ENCODE results near the gene TMPRSS7. TPM values are rescaled to one million over a fixed set of nuclear protein-coding genes. Genes with fewer than 3 reads are reported as not detected.

Gene TMPRSS7
- total RNA-seq, 1 experiment from 2014 or later, result not detected

GRCh38 chr3:112115161-112115739 is 80.7 kb downstream of the TMPRSS7 start:
- intact Hi-C loops (cut with micrococcal nuclease), result no loop called here
- Mint-ChIP-seq H3K36me3 (ENCODE audit: insufficient read depth, unreplicated experiment) (peaks cover 41% of the 10 kb centered on the region), H3K4me1 (ENCODE audit: insufficient read depth, unreplicated experiment) (peaks cover 5% of the 10 kb centered on the region), H3K27me3 (ENCODE audit: insufficient read depth, unreplicated experiment) (no peaks in the 10 kb centered on the region), H3K9me3 (ENCODE audit: unreplicated experiment) (no peaks in the 10 kb centered on the region), H3K27ac (ENCODE audit: low read depth, unreplicated experiment) (no peak overlapping the region), H3K4me3 (ENCODE audit: unreplicated experiment) (no peak overlapping the region)
- ChIA-PET POLR2A (no interaction called here), CTCF (interaction anchor here (0.5 to 5.0 kb wide), 6 partner anchors 8 to 526 kb away, joined by 3 to 23 read pairs (median 3); partner anchors contain the start of genes CCDC80 and SLC9C1)
- no peak for DNase-seq (ENCODE audit: unreplicated experiment)
- no peak for TF ChIP-seq CTCF (IDR thresholded peaks at IDR 0.05; ENCODE audit: unreplicated experiment)
- no TSS peak for BruUV-seq (replicated peaks)

GRCh38 chr3:112115806-112116383 is 81.4 kb downstream of the TMPRSS7 start:
- no TSS peak for BruUV-seq (replicated peaks)
- H3K4me1 Mint-ChIP-seq (ENCODE audit: insufficient read depth, unreplicated experiment), result peaks cover 5% of the 10 kb centered on the region

GRCh38 chr3:112116748-112117186 is 82.2 kb downstream of the TMPRSS7 start:
- Mint-ChIP-seq H3K4me3 (ENCODE audit: unreplicated experiment) (no peak overlapping the region), H3K4me1 (ENCODE audit: insufficient read depth, unreplicated experiment) (peaks cover 2% of the 10 kb centered on the region), H3K36me3 (ENCODE audit: insufficient read depth, unreplicated experiment) (peaks cover 41% of the 10 kb centered on the region), H3K27ac (ENCODE audit: low read depth, unreplicated experiment) (no peak overlapping the region), H3K27me3 (ENCODE audit: insufficient read depth, unreplicated experiment) (no peaks in the 10 kb centered on the region), H3K9me3 (ENCODE audit: unreplicated experiment) (no peaks in the 10 kb centered on the region)
- POLR2A ChIA-PET, result interaction anchor here (1.5 kb wide), 1 partner anchor 16 kb away, joined by 4 read pairs; the partner anchor contains the start of gene GCSAM
- DNase-seq (ENCODE audit: unreplicated experiment), result no peak
- intact Hi-C loops (cut with micrococcal nuclease), result no loop called here
- no peak for TF ChIP-seq CTCF (IDR thresholded peaks at IDR 0.05; ENCODE audit: unreplicated experiment)
- CTCF ChIA-PET, result interaction anchor here (0.7 to 5.0 kb wide), 2 partner anchors 21 to 60 kb away, joined by 3 to 23 read pairs; no protein-coding TSS in a partner anchor
- BruUV-seq (replicated peaks), result no TSS peak

More at GRCh38 chr3:112115806-112116383, 81.4 kb downstream of the TMPRSS7 start:
- Mint-ChIP-seq H3K27ac (ENCODE audit: low read depth, unreplicated experiment) (no peak overlapping the region), H3K36me3 (ENCODE audit: insufficient read depth, unreplicated experiment) (peaks cover 41% of the 10 kb centered on the region), H3K4me3 (ENCODE audit: unreplicated experiment) (no peak overlapping the region), H3K27me3 (ENCODE audit: insufficient read depth, unreplicated experiment) (no peaks in the 10 kb centered on the region), H3K9me3 (ENCODE audit: unreplicated experiment) (no peaks in the 10 kb centered on the region)
- TF ChIP-seq CTCF (IDR thresholded peaks at IDR 0.05; ENCODE audit: unreplicated experiment), result no peak
- CTCF ChIA-PET, result interaction anchor here (0.5 to 5.0 kb wide), 6 partner anchors 9 to 525 kb away, joined by 3 to 23 read pairs (median 3); partner anchors contain the start of gene CCDC80
- POLR2A ChIA-PET, result no interaction called here
- no peak for DNase-seq (ENCODE audit: unreplicated experiment)
- intact Hi-C loops (cut with micrococcal nuclease), result no loop called here

- intact Hi-C loops (cut with micrococcal nuclease), result no loop called here
- no peak for DNase-seq (ENCODE audit: unreplicated experiment)
- no TSS peak for BruUV-seq (replicated peaks)
- no peaks in the 10 kb centered on the region for H3K4me1 Mint-ChIP-seq (ENCODE audit: insufficient read depth, unreplicated experiment)
- no peak for TF ChIP-seq CTCF (IDR thresholded peaks at IDR 0.05; ENCODE audit: unreplicated experiment)
- CTCF ChIA-PET, result interaction anchor here (0.7 to 5.0 kb wide), 2 partner anchors 20 to 59 kb away, joined by 3 to 23 read pairs; no protein-coding TSS in a partner anchor
- H3K36me3 Mint-ChIP-seq (ENCODE audit: insufficient read depth, unreplicated experiment), result peaks cover 41% of the 10 kb centered on the region
- no peaks in the 10 kb centered on the region for H3K9me3 Mint-ChIP-seq (ENCODE audit: unreplicated experiment)
- no peak overlapping the region for H3K4me3 Mint-ChIP-seq (ENCODE audit: unreplicated experiment)
- H3K27me3 Mint-ChIP-seq (ENCODE audit: insufficient read depth, unreplicated experiment), result no peaks in the 10 kb centered on the region
- peak overlapping the region; percentile 35 for H3K27ac Mint-ChIP-seq (ENCODE audit: low read depth, unreplicated experiment)
- POLR2A ChIA-PET, result interaction anchor here (0.6 to 1.5 kb wide), 2 partner anchors 16 to 100 kb away, joined by 4 read pairs; partner anchors contain the start of gene GCSAM
Measured at GRCh38 chr3:112117415-112117814, 82.9 kb downstream of the TMPRSS7 start.
